Measurements from ENCODE around the gene CEP135.
"Not testable (repeated sequence)": the region's sequence is repeated elsewhere in the genome, so short reads cannot be mapped to it uniquely, and the experiment has no call there.

Gene CEP135

GRCh38 chr4:55959655-55960054 is 10.9 kb downstream of the CEP135 start:
- H2BK12ac ChIP-seq (ENCODE audit: low read length): no peak overlapping the region
- H3K27ac ChIP-seq (replicated peaks; ENCODE audit: low read length): no peak overlapping the region
- no peak overlapping the region for H3K18ac ChIP-seq (ENCODE audit: low read length)
- no peak overlapping the region for H4K91ac ChIP-seq (ENCODE audit: low read depth, low read length, poor library complexity)
- DNase-seq (ENCODE audit: low spot score): no peak
- H3K4ac ChIP-seq (ENCODE audit: low read length): no peak overlapping the region
- peaks cover 4 to 94% of the 10 kb centered on the region in 2 donors for H3K36me3 ChIP-seq (replicated peaks in 1 of 2; ENCODE audit: control insufficient read depth in 2 of 2, insufficient read depth in 2 of 2, low read length in 2 of 2)
- H3K14ac ChIP-seq (ENCODE audit: low read length): no peak overlapping the region
- H3K9ac ChIP-seq (ENCODE audit: low read depth, low read length, poor library complexity): no peak overlapping the region
- H3K4me3 ChIP-seq (ENCODE audit: low read length in 2 of 2): no peak overlapping the region
- no peak overlapping the region for H2BK5ac ChIP-seq (ENCODE audit: low read length)
- H3K23ac ChIP-seq (ENCODE audit: low read depth, low read length, poor library complexity): no peak overlapping the region
- no peaks in the 10 kb centered on the region for H3K4me1 ChIP-seq (ENCODE audit: control insufficient read depth in 2 of 2, insufficient read depth in 1 of 2, low read depth in 1 of 2, low read length in 2 of 2)
- H2BK120ac ChIP-seq (ENCODE audit: low read depth, low read length): no peak overlapping the region
- no peaks in the 10 kb centered on the region for H3K79me1 ChIP-seq (ENCODE audit: low read depth, low read length)
- H2AFZ ChIP-seq (ENCODE audit: low read length): no peak overlapping the region
- no peak overlapping the region for H3K4me2 ChIP-seq (ENCODE audit: insufficient read depth, low read length, poor library complexity, severe bottlenecking)
- H4K8ac ChIP-seq (ENCODE audit: low read depth, low read length): no peak overlapping the region
- H3K9me3 ChIP-seq (replicated peaks in 1 of 2; ENCODE audit: control insufficient read depth in 2 of 2, insufficient read depth in 1 of 2, low read depth in 1 of 2, low read length in 2 of 2): no peaks in the 10 kb centered on the region
- no peak overlapping the region for H2AK5ac ChIP-seq (ENCODE audit: low read depth, low read length)
- H3K27me3 ChIP-seq (ENCODE audit: control insufficient read depth in 3 of 3, insufficient read depth in 3 of 3, low read depth in 1 of 3, low read length in 3 of 3): no peaks in the 10 kb centered on the region
- no peak overlapping the region for H2BK15ac ChIP-seq (ENCODE audit: low read length)

DNA sequence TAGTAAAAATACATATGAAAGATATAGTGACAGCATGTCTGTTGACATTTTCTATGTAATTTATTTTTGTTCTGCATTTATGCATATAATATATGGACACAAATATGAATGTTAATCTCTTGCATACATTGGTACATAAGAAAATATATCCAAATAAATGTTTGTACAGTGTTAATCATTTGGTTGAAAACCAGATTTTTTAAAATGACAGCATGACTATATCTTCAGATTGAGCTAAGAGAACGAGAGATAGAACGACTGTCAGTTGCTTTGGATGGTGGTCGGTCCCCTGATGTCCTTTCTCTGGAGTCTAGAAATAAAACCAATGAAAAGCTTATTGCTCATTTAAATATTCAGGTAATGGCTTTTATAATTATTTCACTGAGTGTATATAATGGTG is 15.3 kb downstream of the CEP135 start:
- H2AK5ac ChIP-seq (ENCODE audit: low read depth, low read length): no peak overlapping the region
- H4K8ac ChIP-seq (ENCODE audit: low read depth, low read length): no peak overlapping the region
- H3K14ac ChIP-seq (ENCODE audit: low read length): no peak overlapping the region
- H2BK120ac ChIP-seq (ENCODE audit: low read depth, low read length): no peak overlapping the region
- no peak overlapping the region for H2BK12ac ChIP-seq (ENCODE audit: low read length)
- no peak overlapping the region for H4K91ac ChIP-seq (ENCODE audit: low read depth, low read length, poor library complexity)
- H3K9ac ChIP-seq (ENCODE audit: low read depth, low read length, poor library complexity): no peak overlapping the region
- no peak overlapping the region for H2BK5ac ChIP-seq (ENCODE audit: low read length)
- no peak overlapping the region for H3K27ac ChIP-seq (replicated peaks; ENCODE audit: low read length)
- no peaks in the 10 kb centered on the region for H3K27me3 ChIP-seq (ENCODE audit: control insufficient read depth in 3 of 3, insufficient read depth in 3 of 3, low read depth in 1 of 3, low read length in 3 of 3)
- DNase-seq (ENCODE audit: low spot score): no peak
- H2AFZ ChIP-seq (ENCODE audit: low read length): no peak overlapping the region
- H3K4me2 ChIP-seq (ENCODE audit: insufficient read depth, low read length, poor library complexity, severe bottlenecking): no peak overlapping the region
- H3K23ac ChIP-seq (ENCODE audit: low read depth, low read length, poor library complexity): no peak overlapping the region
- H2BK15ac ChIP-seq (ENCODE audit: low read length): no peak overlapping the region
- H3K18ac ChIP-seq (ENCODE audit: low read length): no peak overlapping the region
- WGBS, 2 donors (ENCODE audit: extremely low coverage in 2 of 2, insufficient read length in 2 of 2, insufficient replicate concordance in 1 of 2): no CpG with 5 or more reads among the region's 3 CpGs
- peaks cover 2 to 74% of the 10 kb centered on the region in 2 donors for H3K36me3 ChIP-seq (replicated peaks in 1 of 2; ENCODE audit: control insufficient read depth in 2 of 2, insufficient read depth in 2 of 2, low read length in 2 of 2)
- H3K9me3 ChIP-seq (replicated peaks in 1 of 2; ENCODE audit: control insufficient read depth in 2 of 2, insufficient read depth in 1 of 2, low read depth in 1 of 2, low read length in 2 of 2): no peaks in the 10 kb centered on the region
- no peak overlapping the region for H3K4me3 ChIP-seq (ENCODE audit: low read length in 2 of 2)
- H3K4ac ChIP-seq (ENCODE audit: low read length): no peak overlapping the region
- no peaks in the 10 kb centered on the region for H3K79me1 ChIP-seq (ENCODE audit: low read depth, low read length)
- no peaks in the 10 kb centered on the region for H3K4me1 ChIP-seq (ENCODE audit: control insufficient read depth in 2 of 2, insufficient read depth in 1 of 2, low read depth in 1 of 2, low read length in 2 of 2)

DNA sequence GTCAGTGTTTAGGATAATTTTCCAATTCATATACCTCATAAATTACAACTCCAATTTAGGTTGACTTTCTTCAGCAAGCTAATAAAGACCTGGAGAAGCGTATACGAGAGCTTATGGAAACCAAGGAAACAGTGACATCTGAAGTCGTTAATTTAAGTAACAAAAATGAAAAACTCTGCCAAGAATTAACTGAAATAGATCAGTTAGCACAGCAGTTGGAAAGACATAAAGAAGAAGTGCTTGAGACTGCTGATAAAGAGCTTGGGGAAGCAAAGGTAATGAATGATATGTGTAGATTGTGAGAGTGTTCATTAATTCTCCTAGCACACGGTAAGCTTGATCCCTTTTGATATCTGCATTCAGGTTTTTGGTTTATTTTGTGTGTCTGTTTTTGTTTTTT is 16.8 kb downstream of the CEP135 start:
- Histone ChIP-seq H2BK120ac (ENCODE audit: low read depth, low read length) (no peak overlapping the region), H2BK5ac (ENCODE audit: low read length) (no peak overlapping the region), H3K27me3 (ENCODE audit: control insufficient read depth in 3 of 3, insufficient read depth in 3 of 3, low read depth in 1 of 3, low read length in 3 of 3) (no peaks in the 10 kb centered on the region), H3K4me1 (ENCODE audit: control insufficient read depth in 2 of 2, insufficient read depth in 1 of 2, low read depth in 1 of 2, low read length in 2 of 2) (no peaks in the 10 kb centered on the region), H4K8ac (ENCODE audit: low read depth, low read length) (no peak overlapping the region), H3K14ac (ENCODE audit: low read length) (no peak overlapping the region), H2BK12ac (ENCODE audit: low read length) (no peak overlapping the region), H3K79me1 (ENCODE audit: low read depth, low read length) (no peaks in the 10 kb centered on the region), H2AK5ac (ENCODE audit: low read depth, low read length) (no peak overlapping the region), H3K18ac (ENCODE audit: low read length) (no peak overlapping the region), H3K4me2 (ENCODE audit: insufficient read depth, low read length, poor library complexity, severe bottlenecking) (no peak overlapping the region), H3K9me3 (replicated peaks in 1 of 2; ENCODE audit: control insufficient read depth in 2 of 2, insufficient read depth in 1 of 2, low read depth in 1 of 2, low read length in 2 of 2) (no peaks in the 10 kb centered on the region), H3K4ac (ENCODE audit: low read length) (no peak overlapping the region), H3K27ac (replicated peaks; ENCODE audit: low read length) (no peak overlapping the region), H2AFZ (ENCODE audit: low read length) (no peak overlapping the region), H3K23ac (ENCODE audit: low read depth, low read length, poor library complexity) (no peak overlapping the region), H3K4me3 (ENCODE audit: low read length in 2 of 2) (no peak overlapping the region), H3K36me3 (replicated peaks in 1 of 2; ENCODE audit: control insufficient read depth in 2 of 2, insufficient read depth in 2 of 2, low read length in 2 of 2) (peaks cover 2 to 73% of the 10 kb centered on the region in 2 donors), H4K91ac (ENCODE audit: low read depth, low read length, poor library complexity) (no peak overlapping the region), H3K9ac (ENCODE audit: low read depth, low read length, poor library complexity) (no peak overlapping the region), H2BK15ac (ENCODE audit: low read length) (no peak overlapping the region)
- WGBS, 2 donors (ENCODE audit: extremely low coverage in 2 of 2, insufficient read length in 2 of 2, insufficient replicate concordance in 1 of 2): no CpG with 5 or more reads among the region's 4 CpGs
- DNase-seq (ENCODE audit: low spot score): no peak

- not testable (repeated sequence) for H2BK120ac ChIP-seq (ENCODE audit: low read depth, low read length); H3K27ac ChIP-seq (replicated peaks; ENCODE audit: low read length); H3K79me1 ChIP-seq (ENCODE audit: low read depth, low read length); H3K4ac ChIP-seq (ENCODE audit: low read length); DNase-seq (ENCODE audit: low spot score); H2BK12ac ChIP-seq (ENCODE audit: low read length); H3K27me3 ChIP-seq (ENCODE audit: control insufficient read depth in 3 of 3, insufficient read depth in 3 of 3, low read depth in 1 of 3, low read length in 3 of 3); H3K4me2 ChIP-seq (ENCODE audit: insufficient read depth, low read length, poor library complexity, severe bottlenecking); H3K9me3 ChIP-seq (replicated peaks in 1 of 2; ENCODE audit: control insufficient read depth in 2 of 2, insufficient read depth in 1 of 2, low read depth in 1 of 2, low read length in 2 of 2); H4K8ac ChIP-seq (ENCODE audit: low read depth, low read length); H3K14ac ChIP-seq (ENCODE audit: low read length); H3K9ac ChIP-seq (ENCODE audit: low read depth, low read length, poor library complexity); H3K23ac ChIP-seq (ENCODE audit: low read depth, low read length, poor library complexity); H2AFZ ChIP-seq (ENCODE audit: low read length); H2AK5ac ChIP-seq (ENCODE audit: low read depth, low read length); H3K4me1 ChIP-seq (ENCODE audit: control insufficient read depth in 2 of 2, insufficient read depth in 1 of 2, low read depth in 1 of 2, low read length in 2 of 2); H2BK5ac ChIP-seq (ENCODE audit: low read length); H4K91ac ChIP-seq (ENCODE audit: low read depth, low read length, poor library complexity); H3K4me3 ChIP-seq (ENCODE audit: low read length in 2 of 2); H2BK15ac ChIP-seq (ENCODE audit: low read length); H3K18ac ChIP-seq (ENCODE audit: low read length)
- peaks cover 2 to 73% of the 10 kb centered on the region in 2 donors for H3K36me3 ChIP-seq (replicated peaks in 1 of 2; ENCODE audit: control insufficient read depth in 2 of 2, insufficient read depth in 2 of 2, low read length in 2 of 2)
- no CpG with 5 or more reads among the region's 5 CpGs for WGBS, 2 donors (ENCODE audit: extremely low coverage in 2 of 2, insufficient read length in 2 of 2, insufficient replicate concordance in 1 of 2)
These were observed 17.6 kb downstream of the CEP135 start for GRCh38 chr4:55966324-55966723.

Measured in neuronal stem cell (in vitro differentiated cells).